Measurements from ENCODE around the gene SMAD3.

GRCh38 chr15:67147396-67147949 lies 82.1 kb downstream of the SMAD3 start:
- TF ChIP-seq CTCF (conservative IDR thresholded peaks at IDR 0.05; ENCODE audit: low read length) = no peak
- TF ChIP-seq EZH2phosphoT487 (IDR thresholded peaks at IDR 0.05; ENCODE audit: borderline replicate concordance, low read depth, low read length) = no peak
